ENCODE results near the gene OR51Q1. TPM values are rescaled to one million over a fixed set of nuclear protein-coding genes. Genes with fewer than 3 reads are reported as not detected.

OR51Q1 gene
- total RNA-seq, 2 donors from 2014 or later: 0.24 to 1.6 TPM

DNA sequence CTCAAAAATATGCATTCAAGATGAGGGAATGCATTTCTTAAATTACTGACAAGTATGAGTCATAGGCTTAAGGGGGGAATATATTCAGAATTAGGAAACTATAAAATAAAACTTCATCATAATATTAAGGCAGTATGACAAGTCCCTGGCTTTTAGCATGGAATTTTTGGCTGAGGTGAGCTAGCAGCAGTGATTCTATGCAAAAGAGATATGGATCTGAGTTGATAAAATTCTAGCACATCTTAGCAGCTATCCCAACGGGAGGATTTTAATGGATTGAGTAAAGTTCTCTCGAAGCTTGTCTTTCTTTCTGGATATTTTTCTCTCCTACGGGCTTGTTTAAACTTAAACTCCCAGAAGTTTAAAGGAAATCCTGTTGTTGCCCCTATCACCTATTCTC is 1.2 kb downstream of the OR51Q1 start:
- no peak overlapping the region for H3K4me3 Mint-ChIP-seq
- Histone ChIP-seq H3K4me1 (ENCODE audit: control insufficient read depth, insufficient read depth, low read length) (peaks cover 12% of the 10 kb centered on the region), H3K27me3 (ENCODE audit: control insufficient read depth, insufficient read depth, low read length, poor library complexity, severe bottlenecking) (no peaks in the 10 kb centered on the region), H3K4me3 (ENCODE audit: low read length) (no peak overlapping the region), H3K9ac (ENCODE audit: extremely low read depth, low read length, poor library complexity, severe bottlenecking) (no peak overlapping the region), H3K36me3 (ENCODE audit: control insufficient read depth, insufficient read depth, low read length) (no peaks in the 10 kb centered on the region), H3K9me3 (ENCODE audit: control insufficient read depth, low read length) (no peaks in the 10 kb centered on the region), H3K27ac (ENCODE audit: low read depth, low read length) (no peak overlapping the region)
- H3K36me3 Mint-ChIP-seq (ENCODE audit: low read depth): peaks cover 6% of the 10 kb centered on the region
- 30 to 72% methylated on average over 3 of the region's 3 CpGs for WGBS, 2 experiments (ENCODE audit: insufficient coverage in 1 of 2, insufficient read length in 1 of 2)
- no peak overlapping the region for H3K27ac Mint-ChIP-seq
- H3K4me1 Mint-ChIP-seq: peaks cover 41% of the 10 kb centered on the region
- H3K9me3 Mint-ChIP-seq: peaks cover 21% of the 10 kb centered on the region
- DNase-seq: no peak
- TF ChIP-seq, protein P1, sequence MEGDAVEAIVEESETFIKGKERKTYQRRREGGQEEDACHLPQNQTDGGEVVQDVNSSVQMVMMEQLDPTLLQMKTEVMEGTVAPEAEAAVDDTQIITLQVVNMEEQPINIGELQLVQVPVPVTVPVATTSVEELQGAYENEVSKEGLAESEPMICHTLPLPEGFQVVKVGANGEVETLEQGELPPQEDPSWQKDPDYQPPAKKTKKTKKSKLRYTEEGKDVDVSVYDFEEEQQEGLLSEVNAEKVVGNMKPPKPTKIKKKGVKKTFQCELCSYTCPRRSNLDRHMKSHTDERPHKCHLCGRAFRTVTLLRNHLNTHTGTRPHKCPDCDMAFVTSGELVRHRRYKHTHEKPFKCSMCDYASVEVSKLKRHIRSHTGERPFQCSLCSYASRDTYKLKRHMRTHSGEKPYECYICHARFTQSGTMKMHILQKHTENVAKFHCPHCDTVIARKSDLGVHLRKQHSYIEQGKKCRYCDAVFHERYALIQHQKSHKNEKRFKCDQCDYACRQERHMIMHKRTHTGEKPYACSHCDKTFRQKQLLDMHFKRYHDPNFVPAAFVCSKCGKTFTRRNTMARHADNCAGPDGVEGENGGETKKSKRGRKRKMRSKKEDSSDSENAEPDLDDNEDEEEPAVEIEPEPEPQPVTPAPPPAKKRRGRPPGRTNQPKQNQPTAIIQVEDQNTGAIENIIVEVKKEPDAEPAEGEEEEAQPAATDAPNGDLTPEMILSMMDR (conservative IDR thresholded peaks at IDR 0.05): no peak
- H3K27me3 Mint-ChIP-seq (ENCODE audit: insufficient read depth): no peaks in the 10 kb centered on the region

DNA sequence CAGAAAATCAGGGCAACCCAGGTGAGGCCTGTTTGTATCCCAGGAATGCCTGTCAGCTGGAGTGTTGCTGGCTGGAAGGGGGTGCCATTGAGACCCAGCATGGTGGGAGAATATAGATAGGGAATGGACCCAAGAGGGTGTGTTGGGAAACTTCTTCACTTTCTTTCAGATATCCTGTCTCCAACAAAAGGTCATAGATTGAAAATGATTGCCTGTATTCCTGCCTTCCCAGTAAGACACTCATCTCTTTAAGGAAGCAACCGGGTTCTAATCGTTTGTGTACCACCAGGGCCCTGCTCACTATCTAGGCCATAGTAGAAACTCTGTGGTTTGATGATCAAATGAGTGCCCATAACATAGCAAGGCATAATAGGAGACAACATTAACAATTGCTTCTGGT is 19.5 kb downstream of the OR51Q1 start, which contains the start of gene OR51I1:
OR51I1 (minus strand) TSS at position 101 of the 400 bp plus-strand sequence; CDS start at position 101, 0 bp downstream.
- TF ChIP-seq, protein P1 (conservative IDR thresholded peaks at IDR 0.05): no peak
- H3K27me3 ChIP-seq (ENCODE audit: control insufficient read depth, insufficient read depth, low read length, poor library complexity, severe bottlenecking): peaks cover 7% of the 10 kb centered on the region
- H3K27me3 Mint-ChIP-seq (ENCODE audit: insufficient read depth): no peaks in the 10 kb centered on the region
- no peak within 1 kb of the TSS for H3K27ac Mint-ChIP-seq
- H3K9me3 ChIP-seq (ENCODE audit: control insufficient read depth, low read length): no peaks in the 10 kb centered on the region
- H3K4me3 Mint-ChIP-seq: no peak within 1 kb of the TSS
- no peak within 1 kb of the TSS for H3K27ac ChIP-seq (ENCODE audit: low read depth, low read length)
- no peak for DNase-seq
- no peaks in the 10 kb centered on the region for H3K36me3 Mint-ChIP-seq (ENCODE audit: low read depth)
- no peak within 1 kb of the TSS for H3K4me3 ChIP-seq (ENCODE audit: low read length)
- peaks cover 29% of the 10 kb centered on the region for H3K4me1 Mint-ChIP-seq
- H3K9me3 Mint-ChIP-seq: no peaks in the 10 kb centered on the region
- WGBS, 2 experiments (ENCODE audit: insufficient coverage in 1 of 2, insufficient read length in 1 of 2): 58% methylated on average over 2 of the region's 2 CpGs; no CpG with 5 or more reads in 1 of the 2 experiments
- H3K9ac ChIP-seq (ENCODE audit: extremely low read depth, low read length, poor library complexity, severe bottlenecking): no peak within 1 kb of the TSS
- no peaks in the 10 kb centered on the region for H3K4me1 ChIP-seq (ENCODE audit: control insufficient read depth, insufficient read depth, low read length)
- H3K36me3 ChIP-seq (ENCODE audit: control insufficient read depth, insufficient read depth, low read length): no peaks in the 10 kb centered on the region

DNA sequence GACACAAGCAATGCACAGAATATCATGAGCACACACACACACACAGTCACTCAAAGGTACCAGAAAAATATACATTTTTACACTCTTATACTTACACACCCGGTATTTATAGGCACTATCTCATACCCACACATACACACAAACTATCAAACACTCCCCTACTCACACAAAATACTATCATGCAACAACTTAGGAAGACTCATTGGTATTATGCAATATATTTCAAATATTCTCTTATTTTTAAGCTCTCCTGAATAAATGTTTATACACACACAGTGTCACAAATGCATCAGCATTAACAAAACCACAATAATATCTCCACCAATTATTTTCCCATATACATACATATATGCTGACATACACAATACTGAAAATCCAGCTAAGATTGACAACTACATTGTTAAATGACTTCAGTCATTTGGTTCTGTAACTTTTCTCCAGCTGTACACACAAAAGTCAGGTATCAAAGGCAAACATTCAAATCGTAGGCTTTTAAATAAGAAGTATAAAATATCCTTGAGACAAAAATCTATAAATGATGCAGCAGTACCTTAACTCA is 22.0 kb downstream of the OR51Q1 start:
- TF ChIP-seq, protein P1 (conservative IDR thresholded peaks at IDR 0.05): no peak
- Mint-ChIP-seq H3K4me1 (peaks cover 9% of the 10 kb centered on the region), H3K9me3 (no peaks in the 10 kb centered on the region), H3K27ac (no peak overlapping the region), H3K36me3 (ENCODE audit: low read depth) (no peaks in the 10 kb centered on the region), H3K4me3 (no peak overlapping the region), H3K27me3 (ENCODE audit: insufficient read depth) (no peaks in the 10 kb centered on the region)
- Histone ChIP-seq H3K27me3 (ENCODE audit: control insufficient read depth, insufficient read depth, low read length, poor library complexity, severe bottlenecking) (peaks cover 7% of the 10 kb centered on the region), H3K9ac (ENCODE audit: extremely low read depth, low read length, poor library complexity, severe bottlenecking) (no peak overlapping the region), H3K36me3 (ENCODE audit: control insufficient read depth, insufficient read depth, low read length) (no peaks in the 10 kb centered on the region), H3K4me1 (ENCODE audit: control insufficient read depth, insufficient read depth, low read length) (no peaks in the 10 kb centered on the region), H3K27ac (ENCODE audit: low read depth, low read length) (no peak overlapping the region), H3K9me3 (ENCODE audit: control insufficient read depth, low read length) (no peaks in the 10 kb centered on the region), H3K4me3 (ENCODE audit: low read length) (no peak overlapping the region)
- no peak for DNase-seq
- 80 to 82% methylated on average over 1 to 2 of the region's 2 CpGs for WGBS, 2 experiments (ENCODE audit: insufficient coverage in 1 of 2, insufficient read length in 1 of 2)

Data from endodermal cell (in vitro differentiated cells).